Neural progenitor cell (in vitro differentiated cells): ENCODE measurements around the gene RTN4RL1. TPM values are rescaled to one million over a fixed set of nuclear protein-coding genes. Genes with fewer than 3 reads are reported as not detected.

Experiments used
- DNase-seq: peaks from one replicate; pipeline ENCODE4 v3.0.0-alpha.2; 2016; ENCODE audit warnings: low spot score
- H2AFZ ChIP-seq: fragments of 200-600 bp; sonication (generic); replicated peaks from 2 replicates; pipeline ENCODE4 v1.6.1; 2016; ENCODE audit warnings: antibody characterized with exemption
- H3F3A ChIP-seq: fragments of 200-600 bp; sonication (generic); 2 replicates; pipeline ENCODE4 v1.6.1; 2016; ENCODE audit warnings: antibody characterized with exemption, low read depth
- H3K27ac ChIP-seq: fragments of 200-600 bp; sonication (generic); 2 replicates; pipeline ENCODE4 v1.5.1; 2016; ENCODE audit warnings: mild to moderate bottlenecking
- H3K27me3 ChIP-seq: fragments of 200-600 bp; sonication (generic); 2 replicates; pipeline ENCODE4 v1.6.1; 2016; ENCODE audit warnings: mild to moderate bottlenecking, moderate library complexity
- H3K36me3 ChIP-seq: fragments of 200-600 bp; sonication (generic); 2 replicates; pipeline ENCODE4 v1.5.1; 2016
- H3K4me1 ChIP-seq: fragments of 200-600 bp; sonication (generic); 2 replicates; pipeline ENCODE4 v1.6.1; 2016; ENCODE audit warnings: mixed run types
- H3K4me2 ChIP-seq: fragments of 200-600 bp; sonication (generic); 2 replicates; pipeline ENCODE4 v1.6.1; 2016
- H3K4me3 ChIP-seq: fragments of 200-600 bp; sonication (generic); 2 replicates; pipeline ENCODE4 v1.5.1; 2016
- H3K79me2 ChIP-seq: fragments of 200-600 bp; sonication (generic); 2 replicates; pipeline ENCODE4 v1.6.1; 2016; ENCODE audit warnings: low read depth
- H3K9ac ChIP-seq: fragments of 200-600 bp; sonication (generic); 2 replicates; pipeline ENCODE4 v1.6.1; 2016
- H3K9me3 ChIP-seq: fragments of 200-600 bp; sonication (generic); 2 replicates; pipeline ENCODE4 v1.5.1; 2016; ENCODE audit warnings: low read depth
- H4K20me1 ChIP-seq: fragments of 200-600 bp; sonication (generic); 2 replicates; pipeline ENCODE4 v1.6.1; 2016; ENCODE audit warnings: low read depth
- H3K27ac Mint-ChIP-seq: 3 replicates; pipeline ENCODE4 v1.8.0; 2021; ENCODE audit warnings: mixed read lengths
- H3K27me3 Mint-ChIP-seq: 2 replicates; pipeline ENCODE4 v1.8.0; 2022; ENCODE audit warnings: low read depth, mild to moderate bottlenecking, inconsistent platforms, moderate library complexity, mixed read lengths; ENCODE audit not compliant: insufficient read depth
- H3K36me3 Mint-ChIP-seq: 3 replicates; pipeline ENCODE4 v1.8.0; 2021; ENCODE audit warnings: mixed read lengths
- H3K4me1 Mint-ChIP-seq: 3 replicates; pipeline ENCODE4 v1.8.0; 2021; ENCODE audit warnings: mixed read lengths
- H3K4me3 Mint-ChIP-seq: 3 replicates; pipeline ENCODE4 v1.8.0; 2021; ENCODE audit warnings: mild to moderate bottlenecking, moderate library complexity, mixed read lengths
- H3K9me3 Mint-ChIP-seq: 3 replicates; pipeline ENCODE4 v1.8.0; 2020; ENCODE audit warnings: mixed read lengths
- CTCF ChIP-seq: fragments of 200-600 bp; sonication (generic); IDR thresholded peaks from 2 replicates; pipeline ENCODE4 v1.5.1; 2017; ENCODE audit warnings: antibody characterized with exemption, mild to moderate bottlenecking
- EZH2 ChIP-seq: fragments of 200-600 bp; sonication (generic); IDR thresholded peaks from 2 replicates; pipeline ENCODE4 v1.6.1; 2017; ENCODE audit warnings: antibody characterized with exemption, mild to moderate bottlenecking, moderate library complexity
- EZH2phosphoT487 ChIP-seq: fragments of 200-600 bp; sonication (generic); IDR thresholded peaks from 2 replicates; pipeline ENCODE4 v1.6.1; 2017; ENCODE audit warnings: antibody characterized with exemption
- total RNA-seq: library from RNA; depleted of rRNA; stranded (reverse); fragments of >200 nt; gene quantifications from 2 replicates; pipeline ENCODE4 v1.2.3, GENCODE V29; 2015; ENCODE audit warnings: low replicate concordance

RTN4RL1 gene
- total RNA-seq, 1 donor from 2014 or later, result 3.4 TPM

- H3K4me1 ChIP-seq, result no peaks in the 10 kb centered on the region
- no peaks in the 10 kb centered on the region for H3K9me3 ChIP-seq
- H3K4me2 ChIP-seq, result no peak overlapping the region
- H3K79me2 ChIP-seq, result no peaks in the 10 kb centered on the region
- TF ChIP-seq EZH2, result no peak
- no peak for TF ChIP-seq CTCF
- TF ChIP-seq EZH2phosphoT487, result no peak
- peaks cover 44% of the 10 kb centered on the region for H3K4me1 Mint-ChIP-seq
- no peak overlapping the region for H2AFZ ChIP-seq
- H3K9ac ChIP-seq, result no peak overlapping the region
- no peak for DNase-seq
- H3K36me3 Mint-ChIP-seq, result peaks cover 34% of the 10 kb centered on the region
- H3K4me3 Mint-ChIP-seq, result no peak overlapping the region
- peaks cover 8% of the 10 kb centered on the region for H3K27me3 Mint-ChIP-seq
- H3K27me3 ChIP-seq, result peaks cover 17% of the 10 kb centered on the region
- H4K20me1 ChIP-seq, result peaks cover 33% of the 10 kb centered on the region
- H3K36me3 ChIP-seq, result no peaks in the 10 kb centered on the region
- H3F3A ChIP-seq, result no peaks in the 10 kb centered on the region
- H3K9me3 Mint-ChIP-seq, result no peaks in the 10 kb centered on the region
- no peak overlapping the region for H3K4me3 ChIP-seq
- H3K27ac Mint-ChIP-seq, result peak overlapping the region; percentile 4
- no peak overlapping the region for H3K27ac ChIP-seq
Measured at GRCh38 chr17:2065949-2066400, 40.8 kb upstream of the RTN4RL1 start.

- H3K27me3 Mint-ChIP-seq, result peaks cover 11% of the 10 kb centered on the region
- no peak for TF ChIP-seq EZH2
- peak; percentile 59 for TF ChIP-seq CTCF
- H3K4me1 ChIP-seq, result no peaks in the 10 kb centered on the region
- peaks cover 36% of the 10 kb centered on the region for H4K20me1 ChIP-seq
- H3K4me3 ChIP-seq, result no peak overlapping the region
- peaks cover 24% of the 10 kb centered on the region for H3K27me3 ChIP-seq
- peak; percentile 74 for DNase-seq
- H2AFZ ChIP-seq, result no peak overlapping the region
- no peak overlapping the region for H3K4me2 ChIP-seq
- no peak overlapping the region for H3K9ac ChIP-seq
- H3K4me1 Mint-ChIP-seq, result peaks cover 46% of the 10 kb centered on the region
- no peak overlapping the region for H3K4me3 Mint-ChIP-seq
- no peaks in the 10 kb centered on the region for H3F3A ChIP-seq
- no peak overlapping the region for H3K27ac Mint-ChIP-seq
- no peak overlapping the region for H3K27ac ChIP-seq
- no peaks in the 10 kb centered on the region for H3K9me3 ChIP-seq
- no peaks in the 10 kb centered on the region for H3K9me3 Mint-ChIP-seq
- peaks cover 39% of the 10 kb centered on the region for H3K36me3 Mint-ChIP-seq
- H3K79me2 ChIP-seq, result no peaks in the 10 kb centered on the region
- no peaks in the 10 kb centered on the region for H3K36me3 ChIP-seq
Measured at GRCh38 chr17:2064980-2065785, 40.0 kb upstream of the RTN4RL1 start.

GRCh38 chr17:2064520-2064971, 39.4 kb upstream of the RTN4RL1 start:
- H3K4me3 Mint-ChIP-seq, result no peak overlapping the region
- Histone ChIP-seq H3K27me3 (peaks cover 31% of the 10 kb centered on the region), H2AFZ (no peak overlapping the region), H3K9ac (no peak overlapping the region), H3K27ac (no peak overlapping the region), H3K4me1 (no peaks in the 10 kb centered on the region), H3K4me3 (no peak overlapping the region), H4K20me1 (peaks cover 42% of the 10 kb centered on the region), H3K9me3 (no peaks in the 10 kb centered on the region), H3K79me2 (no peaks in the 10 kb centered on the region), H3K36me3 (no peaks in the 10 kb centered on the region), H3F3A (no peaks in the 10 kb centered on the region), H3K4me2 (no peak overlapping the region)
- H3K36me3 Mint-ChIP-seq, result peaks cover 34% of the 10 kb centered on the region
- H3K27ac Mint-ChIP-seq, result no peak overlapping the region
- H3K9me3 Mint-ChIP-seq, result no peaks in the 10 kb centered on the region
- DNase-seq, result no peak
- peaks cover 14% of the 10 kb centered on the region for H3K27me3 Mint-ChIP-seq
- TF ChIP-seq EZH2, result no peak
- TF ChIP-seq EZH2phosphoT487, result no peak
- no peak for TF ChIP-seq CTCF
- peaks cover 46% of the 10 kb centered on the region for H3K4me1 Mint-ChIP-seq
